HEK293 (cell line): ENCODE data around the gene STK16.

Source experiments
- CTCF ChIA-PET: fragments of 350-600 bp; formaldehyde crosslinking; extraction: SDS; loops from one replicate; lab custom pipeline; 2021; ENCODE audit warnings: antibody characterized with exemption; lab: Yijun Ruan, JAX
- POLR2A ChIA-PET: fragments of 300-600 bp; formaldehyde crosslinking; extraction: SDS; loops from one replicate; lab custom pipeline; 2020; ENCODE audit warnings: antibody characterized with exemption, inconsistent platforms; lab: Yijun Ruan, JAX
- H3K27ac ChIP-seq: fragments of 200-500 bp; sonication (Bioruptor generic); 2 replicates; pipeline ENCODE4 v1.5.1; 2014; ENCODE audit warnings: low read depth, low read length, control low read depth, inconsistent platforms; ENCODE audit errors: extremely low read depth
- H3K36me3 ChIP-seq, 2 experiments: fragments of 200-500 bp in 1 of 2; sonication (Bioruptor generic) in 1 of 2; 1 replicate in 1 of 2; 2 replicates in 1 of 2; pipeline ENCODE4 v1.5.1; 2014 to 2017; ENCODE audit warnings: inconsistent platforms in 2 of 2, low read length in 2 of 2; ENCODE audit not compliant: control insufficient read depth in 2 of 2, insufficient read depth in 1 of 2
- H3K4me1 ChIP-seq: fragments of 200-500 bp; sonication (Bioruptor generic); 2 replicates; pipeline ENCODE4 v1.5.1; 2014; ENCODE audit warnings: mild to moderate bottlenecking, low read length, inconsistent platforms; ENCODE audit not compliant: control insufficient read depth, insufficient read depth
- H3K4me3 ChIP-seq: 2 replicates; pipeline ENCODE4 v1.5.1; 2011; ENCODE audit warnings: low read depth, mild to moderate bottlenecking, control low read depth, low read length, moderate library complexity
- H3K9me3 ChIP-seq: fragments of 200-500 bp; sonication (Bioruptor generic); 2 replicates; pipeline ENCODE4 v1.5.1; 2014; ENCODE audit warnings: low read depth, low read length, inconsistent platforms; ENCODE audit not compliant: control insufficient read depth, insufficient read depth
- KLF8 ChIP-seq: fragments of 450-650 bp; formaldehyde crosslinking; IDR thresholded peaks from 2 replicates; pipeline ENCODE4 v1.5.1; 2016; ENCODE audit warnings: missing biosample characterization, missing genetic modification characterization
- OSR2 ChIP-seq: fragments of 450-650 bp; formaldehyde crosslinking; IDR thresholded peaks from 2 replicates; pipeline ENCODE4 v1.5.1; 2016; ENCODE audit warnings: missing biosample characterization, missing genetic modification characterization
- YY1 ChIP-seq: fragments of 450-650 bp; formaldehyde crosslinking; IDR thresholded peaks from 2 replicates; pipeline ENCODE4 v1.5.1; 2018; ENCODE audit warnings: missing biosample characterization, missing genetic modification characterization
- ZBTB7A ChIP-seq: fragments of 450-650 bp; formaldehyde crosslinking; IDR thresholded peaks from 2 replicates; pipeline ENCODE4 v1.5.1; 2016; ENCODE audit warnings: low read depth, missing biosample characterization, missing genetic modification characterization
- ZNF133 ChIP-seq: fragments of 450-650 bp; formaldehyde crosslinking; IDR thresholded peaks from 2 replicates; pipeline ENCODE4 v1.5.1; 2016; ENCODE audit warnings: missing biosample characterization, missing genetic modification characterization
- ZNF248 ChIP-seq: fragments of 450-650 bp; formaldehyde crosslinking; IDR thresholded peaks from 2 replicates; pipeline ENCODE4 v1.5.1; 2017; ENCODE audit warnings: missing biosample characterization, missing genetic modification characterization
- ZNF266 ChIP-seq: fragments of 450-650 bp; formaldehyde crosslinking; IDR thresholded peaks from 2 replicates; pipeline ENCODE4 v1.5.1; 2016; ENCODE audit warnings: missing biosample characterization, missing genetic modification characterization, low read depth
- ZNF350 ChIP-seq: fragments of 450-650 bp; formaldehyde crosslinking; IDR thresholded peaks from 2 replicates; pipeline ENCODE4 v1.5.0; 2017; ENCODE audit warnings: missing biosample characterization, mild to moderate bottlenecking, missing genetic modification characterization
- ZNF544 ChIP-seq: fragments of 450-650 bp; formaldehyde crosslinking; IDR thresholded peaks from 2 replicates; pipeline ENCODE4 v1.5.0; 2017; ENCODE audit warnings: missing biosample characterization, missing genetic modification characterization
- ZNF596 ChIP-seq: fragments of 450-650 bp; IDR thresholded peaks from 2 replicates; pipeline ENCODE4 v1.5.0; 2018; ENCODE audit warnings: missing biosample characterization, mild to moderate bottlenecking, missing genetic modification characterization, moderate library complexity
- ZNF610 ChIP-seq: fragments of 450-650 bp; formaldehyde crosslinking; IDR thresholded peaks from 2 replicates; pipeline ENCODE4 v1.5.1; 2016; ENCODE audit warnings: missing biosample characterization, missing genetic modification characterization, borderline replicate concordance
- ZNF785 ChIP-seq: fragments of 450-650 bp; formaldehyde crosslinking; IDR thresholded peaks from 2 replicates; pipeline ENCODE4 v1.5.1; 2016; ENCODE audit warnings: missing biosample characterization, missing genetic modification characterization
- ZNF837 ChIP-seq: fragments of 450-650 bp; formaldehyde crosslinking; IDR thresholded peaks from 2 replicates; pipeline ENCODE4 v1.5.1; 2016; ENCODE audit warnings: missing biosample characterization, missing genetic modification characterization
- TF ChIP-seq, protein P1 (sequence below): fragments of 450-650 bp; formaldehyde crosslinking; IDR thresholded peaks from 2 replicates; pipeline ENCODE4 v1.5.1; 2016; ENCODE audit warnings: missing biosample characterization, missing genetic modification characterization, borderline replicate concordance
- TF ChIP-seq, protein P2 (sequence below): fragments of 450-650 bp; IDR thresholded peaks from 2 replicates; pipeline ENCODE4 v1.5.1; 2018; ENCODE audit warnings: missing biosample characterization, mild to moderate bottlenecking, missing genetic modification characterization
- TF ChIP-seq, protein P3 (sequence below): fragments of 450-650 bp; formaldehyde crosslinking; IDR thresholded peaks from 2 replicates; pipeline ENCODE4 v1.5.1; 2016; ENCODE audit warnings: missing biosample characterization, missing genetic modification characterization
- TF ChIP-seq, protein P4 (sequence below): fragments of 450-650 bp; formaldehyde crosslinking; IDR thresholded peaks from 2 replicates; pipeline ENCODE4 v1.5.1; 2016; ENCODE audit warnings: missing biosample characterization, missing genetic modification characterization

STK16 gene

DNA sequence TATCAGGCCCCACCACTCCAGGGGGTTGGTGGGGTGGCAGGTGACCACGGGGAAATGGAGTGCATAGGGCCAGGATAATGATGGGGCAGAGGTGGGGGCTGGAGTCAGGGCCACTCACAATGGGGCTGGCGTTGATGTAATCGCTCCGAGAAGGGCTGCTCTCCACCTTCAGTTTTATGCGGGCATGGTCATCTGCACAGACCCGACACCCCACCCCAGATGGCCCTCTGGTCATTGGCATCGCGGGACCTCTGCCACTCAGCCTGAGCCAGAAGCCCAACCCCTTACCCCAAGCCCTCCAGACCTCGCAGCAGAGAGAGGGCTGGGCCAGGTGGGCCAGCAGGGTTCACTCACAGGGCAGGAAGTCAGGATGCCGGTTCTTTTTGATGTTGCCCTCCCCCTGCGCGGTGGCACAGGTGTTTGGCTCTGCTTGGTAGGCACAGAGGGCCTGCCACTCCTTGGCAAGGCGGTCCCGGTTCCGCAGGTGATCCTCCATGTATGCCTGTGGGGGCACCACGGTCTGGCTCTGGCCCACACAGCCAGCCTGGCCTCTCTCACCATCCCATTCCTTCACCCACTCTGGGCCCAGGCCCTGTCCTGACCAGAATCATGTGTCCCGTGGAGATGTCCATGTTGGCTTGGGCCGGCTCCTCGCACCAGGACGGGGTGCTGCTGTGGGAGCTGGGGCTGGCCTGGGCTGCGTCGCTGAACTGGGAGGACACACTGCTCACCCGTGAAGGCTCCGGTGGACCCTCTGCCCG is 51.5 kb downstream of the STK16 start:
- TF ChIP-seq, protein P1, sequence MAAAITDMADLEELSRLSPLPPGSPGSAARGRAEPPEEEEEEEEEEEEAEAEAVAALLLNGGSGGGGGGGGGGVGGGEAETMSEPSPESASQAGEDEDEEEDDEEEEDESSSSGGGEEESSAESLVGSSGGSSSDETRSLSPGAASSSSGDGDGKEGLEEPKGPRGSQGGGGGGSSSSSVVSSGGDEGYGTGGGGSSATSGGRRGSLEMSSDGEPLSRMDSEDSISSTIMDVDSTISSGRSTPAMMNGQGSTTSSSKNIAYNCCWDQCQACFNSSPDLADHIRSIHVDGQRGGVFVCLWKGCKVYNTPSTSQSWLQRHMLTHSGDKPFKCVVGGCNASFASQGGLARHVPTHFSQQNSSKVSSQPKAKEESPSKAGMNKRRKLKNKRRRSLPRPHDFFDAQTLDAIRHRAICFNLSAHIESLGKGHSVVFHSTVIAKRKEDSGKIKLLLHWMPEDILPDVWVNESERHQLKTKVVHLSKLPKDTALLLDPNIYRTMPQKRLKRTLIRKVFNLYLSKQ (tag by site-specific recombination), result no peak
- TF ChIP-seq ZNF248 (tag by site-specific recombination), result no peak
- no peak for TF ChIP-seq ZNF266 (tag by site-specific recombination)
- no peak for TF ChIP-seq ZNF596
- no peak for TF ChIP-seq ZNF133 (tag by site-specific recombination)
- no peak for TF ChIP-seq ZNF610 (tag by site-specific recombination)
- TF ChIP-seq ZBTB7A (tag by site-specific recombination), result no peak
- no peak for TF ChIP-seq ZNF837 (tag by site-specific recombination)
- no peak for TF ChIP-seq ZNF785
- TF ChIP-seq ZNF544 (tag by site-specific recombination), result no peak
- TF ChIP-seq, protein P2, sequence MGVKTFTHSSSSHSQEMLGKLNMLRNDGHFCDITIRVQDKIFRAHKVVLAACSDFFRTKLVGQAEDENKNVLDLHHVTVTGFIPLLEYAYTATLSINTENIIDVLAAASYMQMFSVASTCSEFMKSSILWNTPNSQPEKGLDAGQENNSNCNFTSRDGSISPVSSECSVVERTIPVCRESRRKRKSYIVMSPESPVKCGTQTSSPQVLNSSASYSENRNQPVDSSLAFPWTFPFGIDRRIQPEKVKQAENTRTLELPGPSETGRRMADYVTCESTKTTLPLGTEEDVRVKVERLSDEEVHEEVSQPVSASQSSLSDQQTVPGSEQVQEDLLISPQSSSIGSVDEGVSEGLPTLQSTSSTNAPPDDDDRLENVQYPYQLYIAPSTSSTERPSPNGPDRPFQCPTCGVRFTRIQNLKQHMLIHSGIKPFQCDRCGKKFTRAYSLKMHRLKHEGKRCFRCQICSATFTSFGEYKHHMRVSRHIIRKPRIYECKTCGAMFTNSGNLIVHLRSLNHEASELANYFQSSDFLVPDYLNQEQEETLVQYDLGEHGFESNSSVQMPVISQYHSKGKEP (tag by site-specific recombination), result no peak
- no peak for TF ChIP-seq YY1 (tag by site-specific recombination)
- TF ChIP-seq ZNF350, result no peak
- no peak for TF ChIP-seq KLF8 (tag by site-specific recombination)
- TF ChIP-seq, protein P3, sequence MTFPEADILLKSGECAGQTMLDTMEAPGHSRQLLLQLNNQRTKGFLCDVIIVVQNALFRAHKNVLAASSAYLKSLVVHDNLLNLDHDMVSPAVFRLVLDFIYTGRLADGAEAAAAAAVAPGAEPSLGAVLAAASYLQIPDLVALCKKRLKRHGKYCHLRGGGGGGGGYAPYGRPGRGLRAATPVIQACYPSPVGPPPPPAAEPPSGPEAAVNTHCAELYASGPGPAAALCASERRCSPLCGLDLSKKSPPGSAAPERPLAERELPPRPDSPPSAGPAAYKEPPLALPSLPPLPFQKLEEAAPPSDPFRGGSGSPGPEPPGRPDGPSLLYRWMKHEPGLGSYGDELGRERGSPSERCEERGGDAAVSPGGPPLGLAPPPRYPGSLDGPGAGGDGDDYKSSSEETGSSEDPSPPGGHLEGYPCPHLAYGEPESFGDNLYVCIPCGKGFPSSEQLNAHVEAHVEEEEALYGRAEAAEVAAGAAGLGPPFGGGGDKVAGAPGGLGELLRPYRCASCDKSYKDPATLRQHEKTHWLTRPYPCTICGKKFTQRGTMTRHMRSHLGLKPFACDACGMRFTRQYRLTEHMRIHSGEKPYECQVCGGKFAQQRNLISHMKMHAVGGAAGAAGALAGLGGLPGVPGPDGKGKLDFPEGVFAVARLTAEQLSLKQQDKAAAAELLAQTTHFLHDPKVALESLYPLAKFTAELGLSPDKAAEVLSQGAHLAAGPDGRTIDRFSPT (tag by site-specific recombination), result no peak
- TF ChIP-seq OSR2 (tag by site-specific recombination), result no peak
- TF ChIP-seq, protein P4, sequence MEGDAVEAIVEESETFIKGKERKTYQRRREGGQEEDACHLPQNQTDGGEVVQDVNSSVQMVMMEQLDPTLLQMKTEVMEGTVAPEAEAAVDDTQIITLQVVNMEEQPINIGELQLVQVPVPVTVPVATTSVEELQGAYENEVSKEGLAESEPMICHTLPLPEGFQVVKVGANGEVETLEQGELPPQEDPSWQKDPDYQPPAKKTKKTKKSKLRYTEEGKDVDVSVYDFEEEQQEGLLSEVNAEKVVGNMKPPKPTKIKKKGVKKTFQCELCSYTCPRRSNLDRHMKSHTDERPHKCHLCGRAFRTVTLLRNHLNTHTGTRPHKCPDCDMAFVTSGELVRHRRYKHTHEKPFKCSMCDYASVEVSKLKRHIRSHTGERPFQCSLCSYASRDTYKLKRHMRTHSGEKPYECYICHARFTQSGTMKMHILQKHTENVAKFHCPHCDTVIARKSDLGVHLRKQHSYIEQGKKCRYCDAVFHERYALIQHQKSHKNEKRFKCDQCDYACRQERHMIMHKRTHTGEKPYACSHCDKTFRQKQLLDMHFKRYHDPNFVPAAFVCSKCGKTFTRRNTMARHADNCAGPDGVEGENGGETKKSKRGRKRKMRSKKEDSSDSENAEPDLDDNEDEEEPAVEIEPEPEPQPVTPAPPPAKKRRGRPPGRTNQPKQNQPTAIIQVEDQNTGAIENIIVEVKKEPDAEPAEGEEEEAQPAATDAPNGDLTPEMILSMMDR (tag by site-specific recombination), result no peak
- TF ChIP-seq, all 188 proteins: peak for 0

More for the DNA sequence above, 51.5 kb downstream of the STK16 start:
- Histone ChIP-seq H3K4me1 (no peaks in the 10 kb centered on the region; the same call in 1 of the 2 replicates), H3K27ac (no peak overlapping the region), H3K9me3 (no peaks in the 10 kb centered on the region), H3K36me3 (no peaks in the 10 kb centered on the region), H3K4me3 (no peak overlapping the region)
- ChIA-PET POLR2A (no interaction called here), CTCF (interaction anchor here (0.6 to 11.6 kb wide), 7 partner anchors 18 to 138 kb away, joined by 3 to 297 read pairs (median 65); partner anchors contain the start of genes ANKZF1, ATG9A, CNPPD1 and DNAJB2)
